HCEC 1CT (cell line): Measurements from ENCODE around the gene NASP.

ENCODE experiments used
- DNase-seq: peaks from one replicate; pipeline ENCODE4 v3.0.0-alpha.2; 2017

Gene NASP

GRCh38 chr1:45621895-45622523 lies 38.2 kb downstream of the NASP start:
- DNase-seq: no peak

- DNase-seq: no peak
Measured at GRCh38 chr1:45622524-45623394, 38.9 kb downstream of the NASP start.

GRCh38 chr1:45623972-45624371 lies 40.1 kb downstream of the NASP start, which contains the start of gene CCDC17:
CCDC17 (minus strand) TSS chr1:45624054; CDS start chr1:45623909, 145 bp downstream.
- no peak for DNase-seq

- DNase-seq: no peak
Measured at GRCh38 chr1:45629035-45629434, 45.2 kb downstream of the NASP start.

GRCh38 chr1:45630429-45630828 lies 46.6 kb downstream of the NASP start:
- DNase-seq: no peak

GRCh38 chr1:45635211-45635610 lies 51.4 kb downstream of the NASP start:
- DNase-seq: no peak

- DNase-seq: peak; percentile 28
Measured at GRCh38 chr1:45640293-45640692, 56.5 kb downstream of the NASP start.

GRCh38 chr1:45643321-45643720 lies 59.5 kb downstream of the NASP start:
- no peak for DNase-seq

GRCh38 chr1:45643978-45644377 lies 60.1 kb downstream of the NASP start:
- no peak for DNase-seq

- DNase-seq: no peak
Measured at GRCh38 chr1:45644661-45645060, 60.8 kb downstream of the NASP start.

- DNase-seq: no peak
Measured at GRCh38 chr1:45647248-45648021, 63.6 kb downstream of the NASP start.

- DNase-seq: peak; percentile 68
Measured at GRCh38 chr1:45654540-45655280, 70.9 kb downstream of the NASP start.

GRCh38 chr1:45656573-45657226 lies 72.9 kb downstream of the NASP start:
- no peak for DNase-seq

GRCh38 chr1:45658171-45658570 lies 74.3 kb downstream of the NASP start:
- DNase-seq: no peak

GRCh38 chr1:45659222-45659621 lies 75.4 kb downstream of the NASP start:
- no peak for DNase-seq

- no peak for DNase-seq
Measured at GRCh38 chr1:45660336-45660735, 76.5 kb downstream of the NASP start.

GRCh38 chr1:45666836-45667235 lies 83.0 kb downstream of the NASP start:
- DNase-seq: no peak

- DNase-seq: no peak
Measured at GRCh38 chr1:45667321-45668111, 83.7 kb downstream of the NASP start.
